Adrenal gland (tissue), 19 donors: ENCODE data around the gene SYNCRIP. TPM values are rescaled to one million over a fixed set of nuclear protein-coding genes. Genes with fewer than 3 reads are reported as not detected.

Experiments used
- DNase-seq, 7 donors: peaks; one replicate each; pipeline ENCODE4 v3.0.0-alpha.2; 2019 to 2020
- H3K27ac ChIP-seq, 5 donors: fragments of 200-600 bp; sonication (generic) in 4 of 5; 1 replicate in 3 of 5; 2 replicates in 2 of 5; pipeline versions ENCODE4 v1.5.1 to v1.8.0; 2016 to 2020; ENCODE audit warnings: mild to moderate bottlenecking in 1 of 5
- H3K27me3 ChIP-seq: fragments of 200-600 bp; 2 replicates; pipeline ENCODE4 v1.8.0; 2021
- H3K36me3 ChIP-seq, 2 donors: fragments of 200-600 bp; replicated peaks in 1 of 2; 1 replicate in 1 of 2; 2 replicates in 1 of 2; pipeline versions ENCODE4 v1.5.1 to v1.8.0; 2018 to 2022
- H3K4me1 ChIP-seq, 2 donors: fragments of 200-600 bp; replicated peaks in 1 of 2; 1 replicate in 1 of 2; 2 replicates in 1 of 2; pipeline versions ENCODE4 v1.5.1 to v1.8.0; 2018 to 2021
- H3K4me3 ChIP-seq, 4 donors: fragments of 200-600 bp; sonication (generic) in 3 of 4; one replicate each; pipeline ENCODE4 v1.5.1; 2016 to 2018
- H3K9me3 ChIP-seq, 3 donors: fragments of 200-600 bp; sonication (generic) in 1 of 3; replicated peaks in 1 of 3; 1 replicate in 2 of 3; 2 replicates in 1 of 3; pipeline versions ENCODE4 v1.5.1 to v1.8.0; 2016 to 2021
- POLR2A ChIP-seq, 2 donors: fragments of 450-650 bp; IDR thresholded peaks; one replicate each; pipeline ENCODE4 v1.6.1; 2017; ENCODE audit warnings: antibody characterized with exemption in 2 of 2, mild to moderate bottlenecking in 2 of 2, moderate library complexity in 1 of 2
- WGBS, 4 donors: extraction: QIAGEN DNeasy Blood & Tissue Kit in 2 of 4; methylation state at CpG; one replicate each; pipeline versions ENCODE4 v1.1.5 to v1.1.7; 2013 to 2017; 5-methylcytosine and 5-hydroxymethylcytosine counted together
- intact Hi-C, 2 donors: fragments of 100-400 bp; cut with DNase I; formaldehyde crosslinking; loops; one replicate each; pipeline versions ENCODE4 v1.14.1 to v1.15.0; 2022 to 2023
- long read RNA-seq, 10 donors: library from polyadenylated mRNA in 3 of 10; unstranded in 2 of 10; stranded (forward) in 1 of 10; transcript quantifications; one replicate each; pipeline ENCODE4 v2.0.0 and lab custom pipeline, GENCODE V29; 2021 to 2026
- polyA plus RNA-seq, 3 donors: library from polyadenylated mRNA; stranded (reverse); fragments of 200-250 nt in 2 of 3; fragments of 350-450 nt in 1 of 3; fragmentation: Illumina TruSeq in 1 of 3; extraction: RNeasy Lipid Tissue Mini Kit (QIAGEN cat#74804) in 1 of 3; gene quantifications; one replicate each; pipeline ENCODE4 v1.2.3, GENCODE V29; 2013 to 2014
- total RNA-seq, 9 donors: library from RNA; depleted of rRNA in 4 of 9; stranded (reverse); fragments of >200 nt in 4 of 9; fragments of 120-200 nt in 1 of 9; fragmentation: NEBNext Ultra II Directional in 1 of 9; extraction: Animal tissue kit (Norgen Biotek cat#: 25700) in 1 of 9; gene quantifications; one replicate each; pipeline versions ENCODE4 v1.1.0 to v1.2.4, GENCODE V29; 2013 to 2023
- TF ChIP-seq, protein P1 (sequence below), 6 experiments: fragments of 450-650 bp in 4 of 6; fragments of 200-600 bp in 2 of 6; sonication (generic) in 1 of 6; IDR thresholded peaks; 1 replicate in 5 of 6; 2 replicates in 1 of 6; pipeline versions ENCODE4 v1.5.1 to v1.8.0; 2016 to 2021; ENCODE audit warnings: antibody characterized with exemption in 6 of 6, mild to moderate bottlenecking in 2 of 6, moderate library complexity in 1 of 6
- donor health status: healthy with polysubstance abuse.
- donor health status: Bipolar disorder and iron deficiency.
- donor health status: DM: yes; HTN: yes; CAD: no.
- donor health status: DM: no; HTN: no; CAD: no.
- donor health status: DM: no; HTN: no; CAD: no.
- donor health status: DM: yes; HTN: yes; CAD: no.

SYNCRIP gene
- 100 to 1,000 TPM in 1 of 9 donors, 10 to 100 TPM in 8; 28.2 to 103 (median 60.0) TPM for total RNA-seq
- polyA plus RNA-seq: 100 to 1,000 TPM in 1 of 3 donors, 10 to 100 TPM in 2; 21.9 to 173 (median 28.2) TPM
- long read RNA-seq, donor 1, full-length matches to known transcripts: 6 of 42 reads
- long read RNA-seq, donor 1, partial matches to known transcripts: 36 of 42 reads
- long read RNA-seq, donor 1, other reads (novel, unspliced or antisense): 0 of 42 reads
- long read RNA-seq, donor 2, full-length matches to known transcripts: 3 of 35 reads
- long read RNA-seq, donor 2, partial matches to known transcripts: 32 of 35 reads
- long read RNA-seq, donor 2, other reads (novel, unspliced or antisense): 0 of 35 reads
- long read RNA-seq, donor 3, full-length matches to known transcripts: 7 of 22 reads
- long read RNA-seq, donor 3, partial matches to known transcripts: 15 of 22 reads
- long read RNA-seq, donor 3, other reads (novel, unspliced or antisense): 0 of 22 reads
- long read RNA-seq, donor 4, full-length matches to known transcripts: 4 of 27 reads
- long read RNA-seq, donor 4, partial matches to known transcripts: 20 of 27 reads
- long read RNA-seq, donor 4, other reads (novel, unspliced or antisense): 3 of 27 reads
- long read RNA-seq, donor 5, full-length matches to known transcripts: 51 of 74 reads
- long read RNA-seq, donor 5, partial matches to known transcripts: 8 of 74 reads
- long read RNA-seq, donor 5, other reads (novel, unspliced or antisense): 15 of 74 reads
- long read RNA-seq, donor 6, partial matches to known transcripts: 9 of 13 reads
- long read RNA-seq, donor 6, other reads (novel, unspliced or antisense): 3 of 13 reads
- long read RNA-seq, donor 7, partial matches to known transcripts: 7 of 7 reads
- long read RNA-seq, donor 7, other reads (novel, unspliced or antisense): 0 of 7 reads
- long read RNA-seq, donor 8, full-length matches to known transcripts: 10 of 54 reads
- long read RNA-seq, donor 8, partial matches to known transcripts: 44 of 54 reads
- long read RNA-seq, donor 8, other reads (novel, unspliced or antisense): 0 of 54 reads
- long read RNA-seq, donor 9, full-length matches to known transcripts: 3 of 3 reads
- long read RNA-seq, donor 9, partial matches to known transcripts: 0 of 3 reads
- long read RNA-seq, donor 9, other reads (novel, unspliced or antisense): 0 of 3 reads
- long read RNA-seq, donor 10, full-length matches to known transcripts: 3 of 14 reads
- long read RNA-seq, donor 10, partial matches to known transcripts: 6 of 14 reads
- long read RNA-seq, donor 10, other reads (novel, unspliced or antisense): 5 of 14 reads

DNA sequence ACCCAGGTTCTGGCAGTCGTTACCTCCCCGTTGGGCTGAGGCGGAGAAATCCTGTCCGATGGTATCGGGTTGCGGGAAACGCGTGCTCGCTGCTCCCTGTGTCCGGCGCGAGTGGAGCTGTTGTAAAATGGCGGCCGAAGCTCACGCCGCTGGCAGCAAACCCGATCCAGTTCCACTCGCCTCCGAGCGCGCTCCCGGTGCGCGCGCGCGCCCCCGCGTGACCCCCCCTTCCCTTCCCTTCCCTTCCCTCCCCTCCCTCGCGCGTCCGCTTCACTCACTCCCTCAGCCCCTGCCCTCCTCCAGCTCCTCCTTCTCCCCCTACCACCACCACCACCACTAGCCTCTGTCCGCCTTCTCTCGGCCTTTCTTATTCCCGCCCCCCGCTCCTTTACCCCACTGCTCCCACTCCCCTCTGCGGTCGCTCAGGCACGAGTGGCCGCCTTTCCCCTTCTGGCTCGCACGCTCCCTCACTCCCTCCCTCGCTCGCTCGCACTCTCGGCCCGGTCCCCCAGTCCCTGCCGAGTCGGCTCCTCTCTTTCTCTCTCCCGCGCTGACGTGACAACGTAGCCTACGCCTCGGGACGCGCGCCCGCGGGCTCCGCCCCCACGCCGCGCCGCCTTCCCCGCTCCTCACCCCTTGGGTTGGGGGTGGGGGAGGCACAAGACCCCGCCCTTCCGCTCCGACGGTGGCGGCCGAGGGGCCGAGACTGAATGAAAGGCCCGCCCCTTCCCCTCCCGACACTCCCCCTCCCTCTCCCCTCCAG, at the start of gene SYNCRIP:
SYNCRIP (minus strand) TSS at position 113 of the 763 bp plus-strand sequence. CDS start 1,447 bp downstream, outside the sequence.
- peak; percentile 99 for DNase-seq
- Histone ChIP-seq H3K9me3 (no peaks in the 10 kb centered on the region), H3K27ac (peak within 1 kb of the TSS; percentile 96 to 100 (median 99)), H3K36me3 (peaks cover 0 to 28% of the 10 kb centered on the region in 2 donors), H3K4me1 (peaks cover 14 to 35% of the 10 kb centered on the region in 2 donors), H3K4me3 (peak within 1 kb of the TSS; percentile 63 to 99 (median 90)), H3K27me3 (no peaks in the 10 kb centered on the region)
- peak; percentile 96 to 99 for TF ChIP-seq POLR2A (IDR thresholded peaks at IDR 0.05)
- TF ChIP-seq, protein P1, sequence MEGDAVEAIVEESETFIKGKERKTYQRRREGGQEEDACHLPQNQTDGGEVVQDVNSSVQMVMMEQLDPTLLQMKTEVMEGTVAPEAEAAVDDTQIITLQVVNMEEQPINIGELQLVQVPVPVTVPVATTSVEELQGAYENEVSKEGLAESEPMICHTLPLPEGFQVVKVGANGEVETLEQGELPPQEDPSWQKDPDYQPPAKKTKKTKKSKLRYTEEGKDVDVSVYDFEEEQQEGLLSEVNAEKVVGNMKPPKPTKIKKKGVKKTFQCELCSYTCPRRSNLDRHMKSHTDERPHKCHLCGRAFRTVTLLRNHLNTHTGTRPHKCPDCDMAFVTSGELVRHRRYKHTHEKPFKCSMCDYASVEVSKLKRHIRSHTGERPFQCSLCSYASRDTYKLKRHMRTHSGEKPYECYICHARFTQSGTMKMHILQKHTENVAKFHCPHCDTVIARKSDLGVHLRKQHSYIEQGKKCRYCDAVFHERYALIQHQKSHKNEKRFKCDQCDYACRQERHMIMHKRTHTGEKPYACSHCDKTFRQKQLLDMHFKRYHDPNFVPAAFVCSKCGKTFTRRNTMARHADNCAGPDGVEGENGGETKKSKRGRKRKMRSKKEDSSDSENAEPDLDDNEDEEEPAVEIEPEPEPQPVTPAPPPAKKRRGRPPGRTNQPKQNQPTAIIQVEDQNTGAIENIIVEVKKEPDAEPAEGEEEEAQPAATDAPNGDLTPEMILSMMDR (IDR thresholded peaks at IDR 0.05): no peak
- intact Hi-C loops: loop anchor here (2.0 to 5.0 kb wide), 2 partner anchors 34 to 36 kb away; no protein-coding TSS in a partner anchor
- 0 to 1% (median 1%) methylated on average over 22 to 76 of the region's 76 CpGs for WGBS, 4 donors

DNA sequence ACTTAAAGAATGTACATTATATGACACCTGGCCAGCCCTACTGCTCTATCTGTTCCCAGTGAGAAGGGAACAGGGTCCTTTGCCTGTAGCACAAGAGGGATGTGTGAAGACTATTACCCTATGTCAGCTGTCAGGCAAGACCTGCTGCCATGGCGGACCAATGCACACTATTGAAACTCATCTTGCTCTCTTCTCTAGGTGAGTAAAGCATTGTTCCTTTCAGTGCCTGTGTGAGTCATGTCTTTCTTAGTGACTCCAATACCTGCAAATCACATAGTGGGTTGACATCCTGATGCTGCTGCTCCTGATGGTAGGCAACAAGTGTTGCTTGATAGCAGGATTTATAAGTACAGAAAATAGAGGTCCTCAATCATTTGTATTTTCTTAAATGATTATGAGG, 48.8 kb upstream of the SYNCRIP start:
- no peaks in the 10 kb centered on the region for H3K27me3 ChIP-seq
- no peaks in the 10 kb centered on the region for H3K36me3 ChIP-seq
- intact Hi-C loops: no loop called here
- no peak for TF ChIP-seq POLR2A (IDR thresholded peaks at IDR 0.05)
- TF ChIP-seq, protein P1 (IDR thresholded peaks at IDR 0.05): no peak
- 88 to 100% (median 94%) methylated on average over 1 of the region's 1 CpG for WGBS, 4 donors
- no peak overlapping the region for H3K27ac ChIP-seq
- H3K4me3 ChIP-seq: no peak overlapping the region
- no peaks in the 10 kb centered on the region for H3K4me1 ChIP-seq
- DNase-seq: no peak
- H3K9me3 ChIP-seq: no peaks in the 10 kb centered on the region

DNA sequence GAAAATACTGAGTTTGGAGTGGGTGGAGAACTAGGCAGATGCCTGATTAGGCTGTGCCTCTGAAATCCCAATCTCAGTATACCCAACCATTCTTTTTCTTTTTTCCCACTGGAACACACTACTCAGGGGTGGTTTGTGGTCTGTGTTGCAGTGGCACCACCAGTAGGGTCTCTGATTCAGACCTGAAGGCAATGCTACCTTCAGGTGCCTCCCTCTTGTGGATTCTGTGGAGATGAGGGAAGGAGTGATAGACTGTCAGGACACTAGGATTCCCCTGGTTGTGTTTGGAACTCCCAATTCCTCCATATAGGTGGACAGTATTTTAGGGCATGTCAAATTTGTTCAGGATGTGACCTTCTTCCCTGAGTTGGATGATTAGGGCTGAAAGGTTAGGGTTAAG, 47.4 kb upstream of the SYNCRIP start:
- Histone ChIP-seq H3K27ac (no peak overlapping the region), H3K36me3 (no peaks in the 10 kb centered on the region), H3K9me3 (no peaks in the 10 kb centered on the region), H3K4me3 (no peak overlapping the region), H3K4me1 (no peaks in the 10 kb centered on the region), H3K27me3 (no peaks in the 10 kb centered on the region)
- intact Hi-C loops: no loop called here
- no peak for TF ChIP-seq POLR2A (IDR thresholded peaks at IDR 0.05)
- TF ChIP-seq, protein P1 (IDR thresholded peaks at IDR 0.05): no peak
- DNase-seq: no peak
